Progenitor cell of endocrine pancreas (in vitro differentiated cells): ENCODE measurements around the gene LSAMP. TPM values are rescaled to one million over a fixed set of nuclear protein-coding genes. Genes with fewer than 3 reads are reported as not detected.

Experiments used
- DNase-seq: peaks from one replicate; pipeline ENCODE4 v3.0.0; 2021; ENCODE audit warnings: low spot score; ENCODE audit not compliant: unreplicated experiment
- H3K27ac Mint-ChIP-seq: 2 replicates; pipeline ENCODE4 v1.8.0; 2021; ENCODE audit warnings: mild to moderate bottlenecking, moderate library complexity, mixed read lengths
- H3K27me3 Mint-ChIP-seq: 2 replicates; pipeline ENCODE4 v1.8.0; 2021; ENCODE audit warnings: mixed read lengths
- H3K36me3 Mint-ChIP-seq: 2 replicates; pipeline ENCODE4 v1.8.0; 2022; ENCODE audit warnings: mixed read lengths; ENCODE audit not compliant: insufficient read depth
- H3K4me1 Mint-ChIP-seq: 2 replicates; pipeline ENCODE4 v1.8.0; 2021; ENCODE audit warnings: low read depth, mixed read lengths
- H3K4me3 Mint-ChIP-seq: 2 replicates; pipeline ENCODE4 v1.8.0; 2021; ENCODE audit warnings: low read depth, mild to moderate bottlenecking, moderate library complexity, mixed read lengths
- H3K9me3 Mint-ChIP-seq: 2 replicates; pipeline ENCODE4 v1.8.0; 2021; ENCODE audit warnings: low read depth, mixed read lengths
- total RNA-seq: library from RNA; stranded (reverse); gene quantifications from 2 replicates; pipeline ENCODE4 v1.2.1, GENCODE V29; 2021
- TF ChIP-seq, protein P1 (sequence below): fragments of 200-600 bp; sonication (generic); IDR thresholded peaks from one replicate; pipeline ENCODE4 v1.5.0; 2021; ENCODE audit warnings: antibody characterized with exemption, mild to moderate bottlenecking; ENCODE audit not compliant: unreplicated experiment

The LSAMP gene
- total RNA-seq, 1 donor from 2014 or later = 20.7 TPM

DNA sequence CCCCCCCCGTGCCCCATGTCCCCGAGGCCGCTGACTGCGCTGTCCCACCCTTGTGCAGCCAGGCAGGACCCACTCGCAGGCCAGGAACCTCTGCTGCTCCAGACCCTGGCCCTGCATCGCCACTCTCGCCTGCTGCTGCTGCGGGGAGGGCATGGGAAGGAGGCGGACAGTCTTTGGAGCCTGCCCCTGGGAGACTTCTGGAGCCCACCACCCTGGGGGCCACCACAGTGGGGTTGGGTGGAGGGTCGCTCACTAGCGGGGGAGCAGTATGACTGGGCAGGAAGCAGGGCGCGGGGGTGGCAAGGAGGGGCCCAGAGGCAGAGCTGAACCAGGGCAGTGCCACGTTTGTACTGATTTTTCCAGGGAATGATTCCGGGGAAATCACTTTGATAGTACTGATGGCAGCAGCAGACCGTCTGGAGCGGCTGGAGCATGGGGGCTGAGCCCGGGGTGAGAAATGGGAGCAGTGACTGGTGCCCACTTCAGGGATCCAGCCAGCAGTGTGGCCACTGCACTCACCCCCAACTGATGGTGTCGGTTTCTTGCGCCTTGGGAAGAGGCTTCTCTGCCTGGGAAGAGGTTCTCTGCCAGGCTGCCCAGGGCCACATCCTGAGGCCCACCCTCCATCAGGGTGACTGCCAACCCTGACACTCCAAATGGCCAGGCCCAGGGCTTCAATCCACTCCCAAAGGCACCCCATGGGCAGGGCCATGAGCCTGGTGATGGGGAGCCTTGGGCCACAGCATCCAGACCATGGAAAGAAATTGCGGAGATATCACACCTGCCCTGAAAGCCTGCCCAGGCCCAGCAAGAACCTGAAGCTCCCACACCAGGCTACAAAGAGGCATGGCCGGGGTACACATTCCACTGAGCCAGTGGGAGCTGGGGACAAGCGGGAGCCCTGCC, 53.7 kb downstream of the LSAMP start:
- H3K27ac Mint-ChIP-seq = no peak overlapping the region
- DNase-seq = no peak
- TF ChIP-seq, protein P1, sequence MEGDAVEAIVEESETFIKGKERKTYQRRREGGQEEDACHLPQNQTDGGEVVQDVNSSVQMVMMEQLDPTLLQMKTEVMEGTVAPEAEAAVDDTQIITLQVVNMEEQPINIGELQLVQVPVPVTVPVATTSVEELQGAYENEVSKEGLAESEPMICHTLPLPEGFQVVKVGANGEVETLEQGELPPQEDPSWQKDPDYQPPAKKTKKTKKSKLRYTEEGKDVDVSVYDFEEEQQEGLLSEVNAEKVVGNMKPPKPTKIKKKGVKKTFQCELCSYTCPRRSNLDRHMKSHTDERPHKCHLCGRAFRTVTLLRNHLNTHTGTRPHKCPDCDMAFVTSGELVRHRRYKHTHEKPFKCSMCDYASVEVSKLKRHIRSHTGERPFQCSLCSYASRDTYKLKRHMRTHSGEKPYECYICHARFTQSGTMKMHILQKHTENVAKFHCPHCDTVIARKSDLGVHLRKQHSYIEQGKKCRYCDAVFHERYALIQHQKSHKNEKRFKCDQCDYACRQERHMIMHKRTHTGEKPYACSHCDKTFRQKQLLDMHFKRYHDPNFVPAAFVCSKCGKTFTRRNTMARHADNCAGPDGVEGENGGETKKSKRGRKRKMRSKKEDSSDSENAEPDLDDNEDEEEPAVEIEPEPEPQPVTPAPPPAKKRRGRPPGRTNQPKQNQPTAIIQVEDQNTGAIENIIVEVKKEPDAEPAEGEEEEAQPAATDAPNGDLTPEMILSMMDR = no peak
- no peaks in the 10 kb centered on the region for H3K9me3 Mint-ChIP-seq
- H3K27me3 Mint-ChIP-seq = no peaks in the 10 kb centered on the region
- H3K4me1 Mint-ChIP-seq = no peaks in the 10 kb centered on the region
- no peaks in the 10 kb centered on the region for H3K36me3 Mint-ChIP-seq
- no peak overlapping the region for H3K4me3 Mint-ChIP-seq

DNA sequence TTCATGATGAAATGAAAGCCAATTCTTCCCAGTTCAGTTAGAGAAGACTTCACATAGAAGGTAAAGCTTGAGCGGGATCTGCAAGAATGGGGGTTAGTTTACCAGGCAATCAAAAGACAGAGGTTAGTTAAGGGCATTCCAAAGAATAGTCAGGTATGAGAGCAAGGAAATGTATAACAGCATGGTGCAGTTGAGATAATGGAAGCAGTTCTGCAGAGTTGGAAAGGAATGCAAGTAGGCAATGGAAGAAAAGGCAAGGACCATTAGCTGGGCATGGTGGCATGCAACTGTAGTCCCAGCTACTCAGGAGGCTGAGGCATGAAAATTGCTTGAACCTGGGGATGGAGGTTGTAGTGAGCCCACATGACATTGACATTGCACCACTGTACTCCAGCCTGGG, 55.0 kb downstream of the LSAMP start:
- TF ChIP-seq, protein P1 = no peak
- no peak overlapping the region for H3K4me3 Mint-ChIP-seq
- no peaks in the 10 kb centered on the region for H3K4me1 Mint-ChIP-seq
- no peaks in the 10 kb centered on the region for H3K36me3 Mint-ChIP-seq
- H3K27ac Mint-ChIP-seq = no peak overlapping the region
- no peaks in the 10 kb centered on the region for H3K9me3 Mint-ChIP-seq
- H3K27me3 Mint-ChIP-seq = no peaks in the 10 kb centered on the region
- no peak for DNase-seq

DNA sequence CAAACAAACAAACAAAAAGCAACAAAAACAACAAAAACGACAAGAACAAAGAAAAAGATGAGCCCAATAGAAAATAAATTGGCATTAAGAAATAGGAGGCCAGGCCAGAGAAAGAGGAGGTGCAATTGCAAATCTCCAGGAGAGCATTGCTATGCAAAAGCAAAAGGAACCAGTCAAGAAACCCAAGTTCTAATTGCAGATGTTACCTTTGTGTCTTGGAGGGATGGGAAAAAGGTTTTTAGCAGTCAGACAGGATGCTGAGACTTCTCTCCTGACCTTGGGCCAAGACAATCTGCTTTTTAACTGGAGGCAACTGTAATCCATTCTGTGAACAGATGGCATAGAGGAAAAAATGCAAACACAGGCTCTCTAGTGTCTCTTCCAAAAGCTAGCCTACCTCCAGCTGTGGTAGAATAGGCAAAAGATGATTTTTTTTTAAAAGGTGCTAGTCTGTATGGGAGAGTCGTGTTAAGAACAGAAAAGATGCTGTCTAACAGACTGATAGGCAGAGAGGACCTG, 56.4 kb downstream of the LSAMP start:
- TF ChIP-seq, protein P1 = no peak
- no peak overlapping the region for H3K27ac Mint-ChIP-seq
- H3K4me3 Mint-ChIP-seq = no peak overlapping the region
- DNase-seq = no peak
- H3K27me3 Mint-ChIP-seq = no peaks in the 10 kb centered on the region
- peaks cover 7% of the 10 kb centered on the region for H3K4me1 Mint-ChIP-seq
- H3K9me3 Mint-ChIP-seq = no peaks in the 10 kb centered on the region
- H3K36me3 Mint-ChIP-seq = no peaks in the 10 kb centered on the region

DNA sequence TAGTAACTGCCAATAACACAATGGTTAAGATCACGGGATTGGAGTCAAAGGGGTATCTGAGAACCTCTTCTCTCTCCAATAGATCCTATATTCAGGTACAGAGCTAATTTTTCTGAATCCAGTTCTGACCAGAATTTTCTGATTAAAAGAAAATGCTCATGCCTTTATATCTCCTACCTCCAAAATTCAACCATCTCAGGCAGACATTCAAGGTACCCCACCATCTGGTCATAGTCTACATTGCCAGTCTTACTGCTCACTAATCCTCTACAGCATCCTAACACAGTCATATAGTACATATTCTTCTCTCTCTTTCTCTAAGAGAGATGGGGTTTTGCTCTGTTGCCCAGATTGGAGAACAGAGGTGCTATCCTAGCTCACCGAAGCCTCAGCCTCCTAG, 59.1 kb downstream of the LSAMP start:
- TF ChIP-seq, protein P1 = no peak
- Mint-ChIP-seq H3K4me3 (no peak overlapping the region), H3K27ac (no peak overlapping the region), H3K9me3 (no peaks in the 10 kb centered on the region), H3K36me3 (no peaks in the 10 kb centered on the region), H3K4me1 (peaks cover 16% of the 10 kb centered on the region), H3K27me3 (no peaks in the 10 kb centered on the region)
- no peak for DNase-seq

DNA sequence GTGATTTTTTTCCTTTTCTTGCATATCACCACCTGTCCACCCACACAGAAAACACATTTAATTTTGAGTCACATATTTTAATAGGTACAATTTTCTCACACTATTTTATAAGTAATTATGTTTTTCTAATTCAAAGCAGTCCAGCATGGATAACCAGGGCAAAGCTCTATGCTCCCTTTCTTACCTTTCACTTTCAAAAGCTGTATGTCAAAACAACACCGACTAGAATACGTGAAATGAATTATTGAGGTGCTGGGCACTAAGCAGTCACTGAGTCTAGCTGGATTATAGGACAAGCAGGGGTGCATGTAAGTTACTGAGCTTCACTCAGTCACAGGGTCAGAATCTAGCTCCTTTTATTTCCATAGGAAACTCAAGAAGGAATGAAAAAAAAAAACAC, 60.6 kb downstream of the LSAMP start:
- no peak for DNase-seq
- H3K4me3 Mint-ChIP-seq = no peak overlapping the region
- no peaks in the 10 kb centered on the region for H3K27me3 Mint-ChIP-seq
- no peaks in the 10 kb centered on the region for H3K9me3 Mint-ChIP-seq
- TF ChIP-seq, protein P1 = no peak
- no peak overlapping the region for H3K27ac Mint-ChIP-seq
- H3K36me3 Mint-ChIP-seq = no peaks in the 10 kb centered on the region
- peaks cover 16% of the 10 kb centered on the region for H3K4me1 Mint-ChIP-seq
